Activated CD4-positive, alpha-beta T cell treated with anti-CD3 and anti-CD28 coated beads, Interleukin-2, amount 10 ng/mL, durations not matched to agents 24 days and 14 days (primary cell): ENCODE data around the gene MEGF11. TPM values are rescaled to one million over a fixed set of nuclear protein-coding genes. Genes with fewer than 3 reads are reported as not detected.

Experiments
- DNase-seq: peaks from one replicate; pipeline ENCODE4 v3.0.0; 2022
- H3K27ac Mint-ChIP-seq: one replicate; pipeline ENCODE4 v1.8.0; 2022; ENCODE audit warnings: mild to moderate bottlenecking, mixed read lengths
- H3K27me3 Mint-ChIP-seq: one replicate; pipeline ENCODE4 v1.8.0; 2022; ENCODE audit warnings: mixed read lengths
- H3K36me3 Mint-ChIP-seq: one replicate; pipeline ENCODE4 v1.8.0; 2022; ENCODE audit warnings: low read depth, mild to moderate bottlenecking, mixed read lengths
- H3K4me1 Mint-ChIP-seq: one replicate; pipeline ENCODE4 v1.8.0; 2021; ENCODE audit warnings: mixed read lengths
- H3K4me3 Mint-ChIP-seq: one replicate; pipeline ENCODE4 v1.8.0; 2022; ENCODE audit warnings: mild to moderate bottlenecking, moderate library complexity, mixed read lengths
- H3K9me3 Mint-ChIP-seq: one replicate; pipeline ENCODE4 v1.8.0; 2021; ENCODE audit warnings: mixed read lengths
- intact Hi-C: fragments of 100-400 bp; cut with micrococcal nuclease; formaldehyde crosslinking; loops from one replicate; pipeline ENCODE4 v1.15.1; 2023
- total RNA-seq: library from RNA; stranded (reverse); gene quantifications from 2 replicates; pipeline ENCODE4 v1.2.3, GENCODE V29; 2022

Gene MEGF11
- total RNA-seq, 1 donor from 2014 or later: not detected

DNA sequence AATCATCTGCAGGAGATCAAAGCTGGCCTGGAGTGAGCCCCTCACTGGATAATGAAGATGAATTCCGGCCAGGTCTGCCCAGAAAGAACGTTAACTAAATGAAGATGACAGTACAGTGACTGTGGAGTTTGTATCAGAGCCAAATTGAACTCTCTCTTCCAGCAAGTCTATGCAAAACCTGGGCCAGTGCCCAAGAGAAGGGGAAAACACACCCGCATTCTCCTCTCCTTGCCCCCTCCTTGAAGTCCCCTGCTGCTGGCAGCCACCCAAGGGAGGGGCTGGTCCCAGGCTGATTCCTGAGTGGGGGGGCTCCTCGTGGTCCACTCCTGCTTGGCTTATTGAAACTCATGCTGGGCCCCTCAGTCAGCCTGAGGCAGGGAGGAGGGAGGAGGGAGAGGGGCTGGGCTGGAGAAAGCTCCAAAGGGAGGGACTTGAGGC lies 228.5 kb downstream of the MEGF11 start:
- no peaks in the 10 kb centered on the region for H3K9me3 Mint-ChIP-seq
- intact Hi-C loops: no loop called here
- peaks cover 25% of the 10 kb centered on the region for H3K27me3 Mint-ChIP-seq
- no peak for DNase-seq
- no peak overlapping the region for H3K4me3 Mint-ChIP-seq
- H3K36me3 Mint-ChIP-seq: no peaks in the 10 kb centered on the region
- no peaks in the 10 kb centered on the region for H3K4me1 Mint-ChIP-seq
- H3K27ac Mint-ChIP-seq: no peak overlapping the region

DNA sequence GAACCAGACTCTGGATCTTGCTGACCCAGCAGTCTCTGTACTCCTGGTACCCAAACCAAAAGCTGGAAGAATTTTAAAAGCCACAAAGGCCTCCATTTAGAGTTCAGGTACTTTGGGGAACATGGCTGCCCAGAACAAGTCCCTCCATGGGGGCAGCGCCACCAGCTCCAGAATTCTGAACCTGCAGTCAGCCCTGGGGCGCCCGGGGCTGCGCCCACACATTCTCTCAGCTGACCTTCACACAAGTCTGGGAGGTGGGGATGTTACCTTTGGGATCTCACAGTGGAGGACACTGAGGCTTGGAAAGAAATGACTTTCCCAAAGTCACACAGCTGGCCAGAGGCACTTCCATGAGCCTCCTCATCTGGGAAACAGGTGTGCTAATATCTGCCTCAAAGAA lies 229.4 kb downstream of the MEGF11 start:
- intact Hi-C loops: no loop called here
- Mint-ChIP-seq H3K27me3 (peaks cover 23% of the 10 kb centered on the region), H3K9me3 (no peaks in the 10 kb centered on the region), H3K36me3 (no peaks in the 10 kb centered on the region), H3K4me1 (no peaks in the 10 kb centered on the region), H3K4me3 (no peak overlapping the region), H3K27ac (no peak overlapping the region)
- DNase-seq: no peak

DNA sequence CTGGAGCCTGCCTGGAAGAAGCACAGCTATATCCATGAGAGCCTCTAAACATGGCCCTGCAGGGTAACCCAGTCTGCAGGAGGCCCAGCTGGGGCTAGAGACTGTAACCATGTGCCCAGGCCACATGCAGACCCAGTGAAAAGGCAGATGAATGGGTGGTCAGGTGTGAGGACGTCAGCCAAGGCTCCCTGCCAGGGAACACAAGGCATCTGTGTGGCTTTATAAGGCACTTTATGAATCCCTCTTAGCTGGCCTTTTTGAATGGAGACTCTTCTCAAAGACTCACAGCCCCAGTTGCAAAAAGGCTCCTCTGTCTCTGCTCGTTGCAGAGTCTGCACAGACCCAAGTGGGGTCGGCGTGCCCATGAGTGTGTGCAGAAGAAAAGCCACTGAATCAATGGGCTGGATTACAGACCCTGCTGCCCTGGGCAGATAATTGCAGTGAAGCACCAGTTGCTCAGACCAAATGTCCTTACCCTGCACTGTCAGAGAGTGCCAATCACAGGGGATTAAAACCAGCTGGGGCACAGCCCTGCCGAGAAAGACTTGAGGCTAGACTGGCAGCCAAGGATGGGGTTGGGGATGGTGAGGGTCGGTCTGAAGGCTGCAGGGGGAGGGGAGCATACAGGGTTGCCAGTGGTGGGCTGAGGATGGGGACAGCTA lies 230.1 kb downstream of the MEGF11 start:
- H3K36me3 Mint-ChIP-seq: no peaks in the 10 kb centered on the region
- no peaks in the 10 kb centered on the region for H3K4me1 Mint-ChIP-seq
- no peaks in the 10 kb centered on the region for H3K9me3 Mint-ChIP-seq
- intact Hi-C loops: no loop called here
- H3K27me3 Mint-ChIP-seq: peaks cover 23% of the 10 kb centered on the region
- DNase-seq: no peak
- H3K27ac Mint-ChIP-seq: no peak overlapping the region
- no peak overlapping the region for H3K4me3 Mint-ChIP-seq

DNA sequence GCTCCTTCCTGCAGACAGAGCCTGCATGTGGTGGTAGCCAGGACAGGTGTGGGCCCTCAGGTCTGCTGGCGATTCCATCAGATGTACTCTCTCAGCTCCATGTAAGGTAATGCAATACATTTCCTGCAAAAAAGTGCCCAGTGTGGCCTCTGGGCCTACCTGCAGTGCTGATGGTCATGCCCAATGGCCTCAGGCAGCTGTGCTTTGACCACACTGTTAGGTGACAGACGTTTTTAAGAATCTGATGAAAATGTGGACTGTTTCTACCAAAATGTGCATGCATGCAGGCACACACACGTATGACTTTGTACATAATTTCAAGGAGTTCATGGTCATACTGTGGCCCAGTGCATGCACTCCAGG lies 231.4 kb downstream of the MEGF11 start:
- no peaks in the 10 kb centered on the region for H3K36me3 Mint-ChIP-seq
- H3K4me1 Mint-ChIP-seq: no peaks in the 10 kb centered on the region
- no peaks in the 10 kb centered on the region for H3K9me3 Mint-ChIP-seq
- H3K27ac Mint-ChIP-seq: no peak overlapping the region
- no peak overlapping the region for H3K4me3 Mint-ChIP-seq
- intact Hi-C loops: no loop called here
- no peak for DNase-seq
- peaks cover 20% of the 10 kb centered on the region for H3K27me3 Mint-ChIP-seq

DNA sequence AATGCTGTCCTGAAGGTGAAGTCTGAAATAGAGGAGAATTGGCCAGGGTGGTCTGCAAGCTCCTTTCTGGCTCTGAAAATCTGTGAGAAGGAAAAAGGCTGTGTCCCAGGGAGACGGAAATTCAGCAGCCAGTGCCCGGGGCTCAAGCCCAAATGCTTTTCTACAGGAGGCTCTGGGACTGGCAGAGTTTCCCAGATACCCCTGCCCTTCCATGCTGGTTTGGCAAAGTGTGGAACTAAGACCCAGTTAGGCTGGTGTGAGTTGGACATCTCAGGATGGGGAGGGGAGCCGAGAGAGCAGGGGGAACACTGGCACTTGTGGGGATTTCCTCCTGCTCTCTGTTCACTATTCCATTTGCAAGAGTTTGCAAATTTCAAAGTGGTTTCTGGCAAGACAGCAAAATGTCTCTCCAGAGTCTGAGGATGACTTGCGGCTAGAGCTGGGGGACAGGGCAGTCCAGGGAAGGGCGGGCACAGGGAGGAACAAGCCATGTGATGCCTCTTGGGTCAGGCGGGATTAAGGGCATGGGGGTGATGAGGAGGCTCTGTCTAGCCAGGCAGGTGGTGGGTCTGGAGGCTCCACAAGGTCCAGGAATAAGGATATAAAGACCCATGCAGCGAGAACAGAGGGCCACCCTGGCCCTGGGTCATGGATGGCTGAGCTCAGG lies 231.9 kb downstream of the MEGF11 start:
- Mint-ChIP-seq H3K27me3 (peaks cover 20% of the 10 kb centered on the region), H3K9me3 (no peaks in the 10 kb centered on the region), H3K4me1 (no peaks in the 10 kb centered on the region), H3K36me3 (no peaks in the 10 kb centered on the region), H3K27ac (no peak overlapping the region), H3K4me3 (no peak overlapping the region)
- no peak for DNase-seq
- intact Hi-C loops: no loop called here

DNA sequence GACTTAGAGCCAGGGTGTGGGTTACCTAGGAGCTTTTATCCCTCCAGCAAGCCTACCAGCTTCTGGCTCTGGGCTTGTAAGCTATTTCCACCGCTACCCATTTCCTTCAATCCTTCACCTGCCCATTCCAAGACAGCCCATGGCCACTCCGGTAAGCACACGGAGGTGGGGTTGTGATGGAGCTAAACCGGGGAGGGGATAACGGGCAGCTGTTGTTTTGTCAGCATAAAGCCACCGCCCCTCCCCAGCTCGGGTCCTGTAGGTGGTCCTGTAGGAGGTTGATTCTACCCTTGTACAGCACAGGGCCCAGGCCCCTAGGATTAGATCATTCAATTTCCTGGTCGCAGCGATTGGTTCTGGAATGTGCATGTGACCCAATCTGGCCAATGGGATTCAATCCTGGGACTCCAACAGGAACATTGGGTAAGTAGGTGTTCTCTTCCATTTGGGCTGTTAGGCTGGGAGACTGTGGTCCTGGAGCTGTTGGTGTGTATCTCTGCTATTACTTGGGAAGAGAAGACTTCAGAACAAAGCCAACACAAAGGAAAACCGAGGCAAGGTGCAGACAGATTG lies 233.6 kb downstream of the MEGF11 start:
- no peak for DNase-seq
- H3K4me3 Mint-ChIP-seq: no peak overlapping the region
- H3K27ac Mint-ChIP-seq: no peak overlapping the region
- H3K9me3 Mint-ChIP-seq: no peaks in the 10 kb centered on the region
- intact Hi-C loops: no loop called here
- no peaks in the 10 kb centered on the region for H3K36me3 Mint-ChIP-seq
- H3K4me1 Mint-ChIP-seq: no peaks in the 10 kb centered on the region
- peaks cover 15% of the 10 kb centered on the region for H3K27me3 Mint-ChIP-seq

DNA sequence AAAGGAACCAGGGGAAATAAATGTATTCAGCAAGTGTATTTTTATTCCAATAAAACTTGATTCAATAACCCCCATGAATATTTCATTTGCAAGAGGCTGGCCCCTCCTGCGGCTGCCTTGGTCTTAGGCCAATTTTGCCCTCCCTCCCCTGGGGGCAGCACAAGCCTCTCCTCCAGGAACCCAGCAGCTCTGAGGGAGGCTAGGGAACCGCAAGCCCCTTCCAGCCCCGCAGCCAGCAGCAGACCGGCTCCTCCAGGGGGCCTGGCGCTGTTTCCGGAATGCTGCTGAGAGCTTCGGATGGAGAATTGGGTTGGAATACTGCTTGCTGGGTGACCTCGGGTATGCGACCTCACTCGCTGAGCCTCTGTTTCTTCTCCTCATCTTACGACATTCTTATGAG lies 234.2 kb downstream of the MEGF11 start:
- H3K27ac Mint-ChIP-seq: no peak overlapping the region

DNA sequence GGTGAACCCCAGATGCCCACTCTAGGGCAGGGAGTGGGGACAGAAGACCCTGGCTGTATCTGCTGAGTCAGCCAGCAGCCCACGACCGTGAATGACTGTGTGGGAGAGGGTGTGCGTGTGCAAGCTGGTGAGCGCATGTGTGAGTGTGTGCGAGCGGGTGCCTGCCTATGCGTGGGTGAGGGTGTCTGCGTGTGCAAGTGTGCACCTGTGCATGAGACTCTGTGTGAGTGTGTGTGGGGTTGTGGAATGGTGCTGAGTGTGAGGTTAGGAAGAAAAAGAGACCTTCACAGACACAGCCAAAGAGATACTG lies 235.1 kb downstream of the MEGF11 start:
- no peak for DNase-seq
- Mint-ChIP-seq H3K36me3 (no peaks in the 10 kb centered on the region), H3K27ac (no peak overlapping the region), H3K4me1 (no peaks in the 10 kb centered on the region), H3K4me3 (no peak overlapping the region), H3K27me3 (peaks cover 15% of the 10 kb centered on the region), H3K9me3 (no peaks in the 10 kb centered on the region)
- intact Hi-C loops: no loop called here

More for the DNA sequence above, 234.2 kb downstream of the MEGF11 start:
- Mint-ChIP-seq H3K27me3 (peaks cover 10% of the 10 kb centered on the region), H3K9me3 (no peaks in the 10 kb centered on the region), H3K36me3 (no peaks in the 10 kb centered on the region), H3K4me3 (no peak overlapping the region), H3K4me1 (no peaks in the 10 kb centered on the region)
- intact Hi-C loops: no loop called here
- DNase-seq: no peak

DNA sequence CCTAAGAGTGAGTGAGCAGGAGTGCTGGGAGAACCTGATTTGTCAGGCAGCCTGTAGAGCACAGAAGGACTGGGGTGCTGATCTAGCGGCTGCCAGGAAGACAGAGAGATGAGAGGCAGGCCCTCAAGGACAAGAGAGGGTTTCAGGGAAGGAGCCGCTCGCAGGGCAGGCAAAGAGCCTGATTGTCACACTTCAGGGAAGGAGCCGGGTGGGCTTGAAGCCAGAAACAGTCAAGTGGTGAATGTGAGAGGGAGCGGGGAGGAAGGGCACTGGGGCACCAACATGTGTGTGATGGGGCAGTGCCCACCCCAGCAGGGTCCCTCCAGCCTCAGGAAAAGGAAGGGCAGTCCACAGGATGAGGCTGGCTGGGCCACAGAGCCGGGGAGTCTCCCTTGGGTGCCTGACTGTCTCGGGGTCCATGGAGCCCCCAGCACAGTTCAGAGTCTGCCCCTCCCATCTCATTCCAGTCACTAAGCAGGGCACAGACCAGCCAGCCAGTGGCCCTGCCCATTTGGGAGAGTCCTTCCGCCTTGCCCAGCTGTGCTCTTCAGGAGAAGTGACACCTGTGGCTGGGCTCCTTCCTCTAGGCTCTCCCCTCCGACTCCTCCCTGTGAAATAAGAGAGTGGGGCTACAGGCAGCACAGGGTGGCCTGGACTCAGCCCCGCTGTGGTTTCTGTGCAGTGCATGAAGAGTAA lies 235.6 kb downstream of the MEGF11 start:
- intact Hi-C loops: no loop called here
- H3K27me3 Mint-ChIP-seq: peaks cover 15% of the 10 kb centered on the region
- H3K9me3 Mint-ChIP-seq: no peaks in the 10 kb centered on the region

DNA sequence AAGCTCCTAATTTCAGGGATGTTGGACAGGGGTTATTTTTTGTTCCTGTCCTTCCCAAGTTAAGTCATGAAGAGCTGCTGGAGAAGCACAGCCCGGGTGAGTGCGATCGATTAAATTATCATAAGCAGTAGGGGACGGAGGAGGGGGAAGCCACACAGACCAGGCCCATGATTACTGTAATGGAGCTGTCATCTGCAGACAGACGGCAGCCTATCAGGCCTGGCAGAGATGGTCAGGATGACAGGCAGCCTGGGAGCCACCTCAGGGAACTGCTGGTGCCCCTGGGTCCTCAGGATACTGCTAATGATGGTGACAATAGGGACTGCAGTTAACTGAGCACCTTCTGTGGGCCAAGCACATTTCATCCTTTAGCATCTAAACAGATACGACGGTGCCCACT lies 236.6 kb downstream of the MEGF11 start:
- H3K36me3 Mint-ChIP-seq: no peaks in the 10 kb centered on the region
- peaks cover 15% of the 10 kb centered on the region for H3K27me3 Mint-ChIP-seq
- no peaks in the 10 kb centered on the region for H3K4me1 Mint-ChIP-seq
- intact Hi-C loops: no loop called here
- no peak overlapping the region for H3K27ac Mint-ChIP-seq
- no peaks in the 10 kb centered on the region for H3K9me3 Mint-ChIP-seq
- DNase-seq: no peak
- H3K4me3 Mint-ChIP-seq: no peak overlapping the region

More for the DNA sequence above, 235.6 kb downstream of the MEGF11 start:
- no peak overlapping the region for H3K27ac Mint-ChIP-seq
- H3K4me1 Mint-ChIP-seq: no peaks in the 10 kb centered on the region
- no peak for DNase-seq
- no peak overlapping the region for H3K4me3 Mint-ChIP-seq
- no peaks in the 10 kb centered on the region for H3K36me3 Mint-ChIP-seq

DNA sequence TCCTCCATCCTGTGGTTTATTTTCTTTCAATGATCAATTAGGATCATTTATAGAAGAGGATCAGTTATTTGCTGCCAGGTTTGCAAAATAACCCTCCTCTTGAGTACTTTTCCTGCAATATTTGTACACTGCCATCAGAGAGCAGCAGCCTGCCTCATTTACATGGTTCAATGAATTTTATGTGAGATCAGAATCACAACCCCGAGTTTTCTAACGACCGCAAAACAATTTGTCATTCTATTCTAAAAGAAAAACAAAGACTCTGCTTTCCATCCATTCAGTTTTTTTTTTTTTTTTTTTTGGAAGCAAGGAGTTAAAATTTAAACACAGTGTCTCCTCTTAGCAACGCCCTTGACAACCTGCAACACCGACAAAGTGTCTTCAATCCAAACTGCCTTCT lies 237.4 kb downstream of the MEGF11 start:
- Mint-ChIP-seq H3K27me3 (peaks cover 13% of the 10 kb centered on the region), H3K4me3 (no peak overlapping the region), H3K36me3 (no peaks in the 10 kb centered on the region), H3K27ac (no peak overlapping the region), H3K4me1 (no peaks in the 10 kb centered on the region), H3K9me3 (no peaks in the 10 kb centered on the region)
- intact Hi-C loops: no loop called here
- no peak for DNase-seq

DNA sequence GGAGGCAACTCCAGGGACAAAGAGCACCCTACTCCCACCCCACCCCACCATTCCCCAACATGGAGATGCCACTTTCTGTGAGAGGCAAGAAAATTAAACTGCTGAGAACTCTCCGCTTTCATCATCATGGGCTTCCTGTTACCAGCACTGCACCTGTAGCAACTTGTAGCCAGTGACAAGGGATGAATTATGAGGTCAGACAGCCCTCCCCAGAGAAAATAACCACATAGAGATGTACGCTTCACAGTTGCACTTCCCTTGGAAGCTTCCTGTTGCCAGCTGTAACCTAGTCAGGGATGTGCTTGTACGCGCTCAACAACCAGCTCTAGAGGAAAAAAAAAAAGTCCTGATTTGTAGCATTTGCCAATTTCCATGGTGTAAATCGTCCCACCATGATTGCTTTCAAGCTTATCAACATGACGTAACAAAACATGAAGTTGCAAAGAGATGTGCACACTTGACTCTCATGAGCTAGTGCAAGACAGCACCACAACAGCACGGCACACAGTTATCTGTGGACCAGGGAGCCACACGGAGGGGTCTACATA lies 238.8 kb downstream of the MEGF11 start:
- no peaks in the 10 kb centered on the region for H3K4me1 Mint-ChIP-seq
- intact Hi-C loops: no loop called here
- no peaks in the 10 kb centered on the region for H3K36me3 Mint-ChIP-seq
- H3K27me3 Mint-ChIP-seq: peaks cover 16% of the 10 kb centered on the region
- H3K4me3 Mint-ChIP-seq: no peak overlapping the region
- no peaks in the 10 kb centered on the region for H3K9me3 Mint-ChIP-seq
- H3K27ac Mint-ChIP-seq: no peak overlapping the region
- no peak for DNase-seq

DNA sequence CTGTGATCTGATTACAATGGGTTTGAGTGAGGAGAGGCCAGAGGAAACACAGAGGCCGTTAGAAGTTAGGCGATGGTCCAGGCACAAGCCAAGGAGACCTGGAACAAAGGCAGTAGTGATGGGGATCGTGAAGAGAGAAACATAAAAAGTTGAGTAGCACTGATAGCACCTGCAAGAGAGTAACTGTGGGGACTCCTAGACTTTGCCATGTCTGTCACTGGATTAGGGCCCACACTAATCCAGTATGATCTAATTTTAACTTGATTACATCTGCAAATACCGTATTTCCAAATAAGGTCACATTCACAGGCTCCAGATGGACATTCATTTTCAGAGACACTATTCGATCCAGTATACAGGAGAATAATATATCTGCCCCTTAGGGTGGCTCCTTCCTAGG lies 239.5 kb downstream of the MEGF11 start:
- peaks cover 16% of the 10 kb centered on the region for H3K27me3 Mint-ChIP-seq
- H3K27ac Mint-ChIP-seq: no peak overlapping the region
- no peak for DNase-seq
- H3K4me3 Mint-ChIP-seq: no peak overlapping the region
- intact Hi-C loops: no loop called here
- no peaks in the 10 kb centered on the region for H3K4me1 Mint-ChIP-seq
- H3K9me3 Mint-ChIP-seq: no peaks in the 10 kb centered on the region
- H3K36me3 Mint-ChIP-seq: no peaks in the 10 kb centered on the region

DNA sequence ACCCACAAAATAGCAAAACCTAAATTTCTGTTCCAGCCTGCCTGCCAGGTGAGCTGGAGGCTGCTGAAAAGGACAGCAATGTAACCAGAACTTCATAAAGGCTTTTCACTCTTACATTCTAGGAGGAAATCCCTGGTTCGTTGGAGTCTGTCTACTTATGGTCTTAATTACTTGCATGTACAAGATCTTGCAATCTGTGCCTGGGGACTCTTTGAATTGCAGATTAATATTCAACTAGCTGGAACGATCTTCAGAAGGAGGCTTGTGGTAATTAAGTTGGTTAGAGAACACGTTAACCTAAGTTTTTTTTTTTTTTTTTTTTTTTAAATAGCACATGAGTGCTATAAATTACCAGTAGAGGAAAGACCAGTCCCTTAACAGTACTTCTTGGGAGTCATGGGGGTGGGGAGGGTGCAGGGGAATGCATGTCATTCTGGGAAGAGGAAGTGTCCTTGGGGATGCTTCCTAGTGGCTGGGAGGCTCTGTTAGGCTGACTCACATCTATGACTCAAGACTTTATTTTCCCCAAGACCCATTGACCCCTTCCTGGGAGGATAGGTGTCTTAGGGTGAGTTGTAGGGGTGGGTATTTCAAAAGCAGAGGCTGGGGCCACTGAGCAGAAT lies 244.5 kb downstream of the MEGF11 start:
- intact Hi-C loops: no loop called here
- H3K9me3 Mint-ChIP-seq: no peaks in the 10 kb centered on the region
- H3K4me3 Mint-ChIP-seq: no peak overlapping the region
- no peak overlapping the region for H3K27ac Mint-ChIP-seq
- no peaks in the 10 kb centered on the region for H3K36me3 Mint-ChIP-seq
- no peaks in the 10 kb centered on the region for H3K4me1 Mint-ChIP-seq
- peaks cover 10% of the 10 kb centered on the region for H3K27me3 Mint-ChIP-seq
- DNase-seq: no peak
